ENCODE measurements around the gene DERL3. TPM values are rescaled to one million over a fixed set of nuclear protein-coding genes. Genes with fewer than 3 reads are reported as not detected.

Gene DERL3
- total RNA-seq, 3 donors from 2014 or later: 4.4 to 18.8 (median 7.9) TPM

DNA sequence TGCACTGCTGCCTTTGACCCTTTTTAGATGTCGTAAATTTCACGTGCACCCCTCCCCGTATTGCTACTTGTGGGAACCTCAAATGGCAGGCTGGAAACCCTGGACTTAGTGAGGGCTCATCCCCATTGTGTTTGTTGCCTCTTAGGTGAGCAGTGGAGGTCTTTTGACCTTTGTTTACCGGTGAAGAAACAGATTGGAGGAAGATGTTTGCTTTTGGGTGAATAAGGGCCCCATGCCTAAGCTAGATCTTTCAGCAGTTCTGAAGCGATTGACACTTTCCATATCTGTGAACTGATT lies 51.3 kb downstream of the DERL3 start:
- Histone ChIP-seq H3K4me1 (ENCODE audit: low read depth) (peaks cover 30% of the 10 kb centered on the region), H3K4me3 (peak overlapping the region; percentile 86), H3K36me3 (ENCODE audit: low read depth) (no peaks in the 10 kb centered on the region), H3K9me3 (no peaks in the 10 kb centered on the region)
- TF ChIP-seq, protein P1, sequence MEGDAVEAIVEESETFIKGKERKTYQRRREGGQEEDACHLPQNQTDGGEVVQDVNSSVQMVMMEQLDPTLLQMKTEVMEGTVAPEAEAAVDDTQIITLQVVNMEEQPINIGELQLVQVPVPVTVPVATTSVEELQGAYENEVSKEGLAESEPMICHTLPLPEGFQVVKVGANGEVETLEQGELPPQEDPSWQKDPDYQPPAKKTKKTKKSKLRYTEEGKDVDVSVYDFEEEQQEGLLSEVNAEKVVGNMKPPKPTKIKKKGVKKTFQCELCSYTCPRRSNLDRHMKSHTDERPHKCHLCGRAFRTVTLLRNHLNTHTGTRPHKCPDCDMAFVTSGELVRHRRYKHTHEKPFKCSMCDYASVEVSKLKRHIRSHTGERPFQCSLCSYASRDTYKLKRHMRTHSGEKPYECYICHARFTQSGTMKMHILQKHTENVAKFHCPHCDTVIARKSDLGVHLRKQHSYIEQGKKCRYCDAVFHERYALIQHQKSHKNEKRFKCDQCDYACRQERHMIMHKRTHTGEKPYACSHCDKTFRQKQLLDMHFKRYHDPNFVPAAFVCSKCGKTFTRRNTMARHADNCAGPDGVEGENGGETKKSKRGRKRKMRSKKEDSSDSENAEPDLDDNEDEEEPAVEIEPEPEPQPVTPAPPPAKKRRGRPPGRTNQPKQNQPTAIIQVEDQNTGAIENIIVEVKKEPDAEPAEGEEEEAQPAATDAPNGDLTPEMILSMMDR (IDR thresholded peaks at IDR 0.05): no peak
- intact Hi-C loops (cut with DNase I, micrococcal nuclease): no loop called here
- DNase-seq: no peak
- peak; percentile 0 for ATAC-seq

DNA sequence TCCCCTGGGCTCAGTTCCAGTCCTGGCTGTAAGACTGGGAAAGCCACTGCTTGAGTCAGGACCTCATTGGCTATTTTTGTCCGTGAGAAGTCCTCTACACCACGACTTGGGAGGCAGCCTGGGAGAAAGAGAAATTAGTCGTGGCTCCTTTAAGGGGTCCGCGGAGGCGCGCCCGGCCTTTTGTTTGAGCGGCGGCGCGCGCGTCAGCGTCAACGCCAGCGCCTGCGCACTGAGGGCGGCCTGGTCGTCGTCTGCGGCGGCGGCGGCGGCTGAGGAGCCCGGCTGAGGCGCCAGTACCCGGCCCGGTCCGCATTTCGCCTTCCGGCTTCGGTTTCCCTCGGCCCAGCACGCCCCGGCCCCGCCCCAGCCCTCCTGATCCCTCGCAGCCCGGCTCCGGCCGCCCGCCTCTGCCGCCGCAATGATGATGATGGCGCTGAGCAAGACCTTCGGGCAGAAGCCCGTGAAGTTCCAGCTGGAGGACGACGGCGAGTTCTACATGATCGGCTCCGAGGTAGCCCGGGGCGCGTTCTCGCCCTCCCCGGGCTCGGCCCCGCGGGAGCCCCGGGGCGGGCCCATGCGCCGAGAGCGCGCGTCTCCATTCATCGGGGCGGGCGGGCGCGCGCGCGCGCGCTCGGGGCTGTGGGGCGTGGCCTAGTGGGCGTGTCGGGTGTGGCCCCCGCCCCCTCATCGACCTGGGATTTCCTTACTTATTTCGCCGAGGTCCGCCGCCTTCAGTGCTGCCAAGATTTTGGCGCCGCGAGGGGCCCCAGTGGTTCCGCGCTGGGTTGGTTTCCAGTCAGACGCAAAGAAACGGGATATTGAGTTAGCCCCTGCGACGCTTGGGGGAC lies 51.8 kb downstream of the DERL3 start, which contains the start of gene SMARCB1:
Gene SMARCB1 (plus strand): TSS at position 215 of the 848 bp plus-strand sequence. CDS start 204 bp downstream, at position 419.
- TF ChIP-seq, protein P1 (IDR thresholded peaks at IDR 0.05): no peak
- intact Hi-C loops (cut with DNase I, micrococcal nuclease): no loop called here
- Histone ChIP-seq H3K9me3 (no peaks in the 10 kb centered on the region), H3K4me1 (ENCODE audit: low read depth) (peaks cover 30% of the 10 kb centered on the region), H3K4me3 (peak within 1 kb of the TSS; percentile 86), H3K36me3 (ENCODE audit: low read depth) (no peaks in the 10 kb centered on the region)
- DNase-seq: peak; percentile 91 to 95 (median 94)
- peak; percentile 98 for ATAC-seq

DNA sequence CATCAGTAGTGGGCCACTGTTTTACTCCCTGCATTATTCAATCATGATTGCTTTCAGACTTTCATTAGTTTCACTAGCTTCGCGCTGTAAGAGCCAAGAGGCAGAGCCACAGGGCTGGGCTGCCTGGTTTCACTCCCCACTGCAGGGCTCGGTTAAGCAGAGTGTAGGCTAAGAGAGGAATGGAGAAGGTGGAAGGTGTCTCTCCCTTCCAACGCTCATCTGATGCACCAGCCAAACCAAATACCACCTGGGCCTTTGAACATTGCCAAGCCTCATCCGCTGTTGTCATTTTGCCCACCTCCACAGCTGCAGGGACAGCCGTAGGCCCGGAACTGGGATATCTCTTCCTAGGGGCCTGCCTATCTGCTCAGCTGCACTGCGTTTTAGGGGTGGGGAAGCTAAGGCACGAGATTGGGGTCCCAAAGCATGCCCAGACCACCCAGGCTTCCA lies 52.5 kb downstream of the DERL3 start:
- no peak for ATAC-seq
- intact Hi-C loops (cut with DNase I, micrococcal nuclease): no loop called here
- H3K9me3 ChIP-seq: no peaks in the 10 kb centered on the region
- no peak overlapping the region for H3K4me3 ChIP-seq
- TF ChIP-seq, protein P1 (IDR thresholded peaks at IDR 0.05): no peak
- peaks cover 30% of the 10 kb centered on the region for H3K4me1 ChIP-seq (ENCODE audit: low read depth)
- no peaks in the 10 kb centered on the region for H3K36me3 ChIP-seq (ENCODE audit: low read depth)
- DNase-seq: no peak

Other genes starting within 250 kb of the DERL3 start
- gene DRICH1, start 206.7 kb downstream of the DERL3 start, total RNA-seq: 1 to 10 TPM in 1 of 3 donors, under 1 TPM in 2; 0.65 to 1.9 (median 0.85) TPM
- gene RGL4, start 148.0 kb downstream of the DERL3 start, total RNA-seq: under 1 TPM in 2 of 3 donors, not detected in 1; 0.29 to 0.34 TPM
- 1 to 10 TPM; 3.4 to 7.5 (median 3.7) TPM for gene ZNF70, start 87.9 kb downstream of the DERL3 start, total RNA-seq
- gene VPREB3, start 84.6 kb downstream of the DERL3 start, total RNA-seq: 1 to 10 TPM in 2 of 3 donors, under 1 TPM in 1; 0.79 to 1.8 (median 1.2) TPM
- under 1 TPM in 1 of 3 donors, not detected in 2; 0.44 TPM for gene C22orf15, start 76.0 kb downstream of the DERL3 start, total RNA-seq
- 100 to 1,000 TPM; 279 to 464 (median 462) TPM for gene CHCHD10, start 71.0 kb downstream of the DERL3 start, total RNA-seq
- gene MMP11, start 66.2 kb downstream of the DERL3 start, total RNA-seq: 1 to 10 TPM; 2.0 to 6.3 (median 4.0) TPM
- gene SMARCB1, start 52.0 kb downstream of the DERL3 start, total RNA-seq: 10 to 100 TPM; 60.1 to 85.1 (median 69.3) TPM
- 10 to 100 TPM; 11.5 to 14.7 (median 12.5) TPM for gene SLC2A11, start 18.9 kb upstream of the DERL3 start, total RNA-seq
- 100 to 1,000 TPM; 142 to 414 (median 209) TPM for gene MIF, start 55.4 kb upstream of the DERL3 start, total RNA-seq
- 1 to 10 TPM; 1.1 to 4.5 (median 2.0) TPM for gene GSTT2B, start 122.2 kb upstream of the DERL3 start, total RNA-seq
- gene DDTL, start 127.9 kb upstream of the DERL3 start, total RNA-seq: 1 to 10 TPM in 2 of 3 donors, not detected in 1; 3.8 to 4.0 TPM
- gene DDT, start 135.4 kb upstream of the DERL3 start, total RNA-seq: 100 to 1,000 TPM; 151 to 232 (median 190) TPM
- not detected for gene GSTT2, start 141.1 kb upstream of the DERL3 start, total RNA-seq
- not detected for gene GSTT4, start 166.4 kb upstream of the DERL3 start, total RNA-seq
- gene CABIN1, start 172.3 kb upstream of the DERL3 start, total RNA-seq: 10 to 100 TPM; 66.8 to 87.4 (median 79.2) TPM

Measured in mucosa of descending colon (tissue), 3 donors.